Midbrain (tissue), 1 donor: ENCODE data around the gene SRP9.
"Not testable (repeated sequence)": the region's sequence is repeated elsewhere in the genome, so short reads cannot be mapped to it uniquely, and the experiment has no call there.

ENCODE experiments used
- DNase-seq: peaks from one replicate; lab custom pipeline; 2025; lab: John Stamatoyannopoulos, UW

SRP9 gene

GRCh38 chr1:225814381-225814780 is 36.8 kb downstream of the SRP9 start:
- DNase-seq = no peak

GRCh38 chr1:225815090-225815489 is 37.5 kb downstream of the SRP9 start:
- DNase-seq = not testable (repeated sequence)

- DNase-seq = no peak
Measured at GRCh38 chr1:225815526-225816178, 38.0 kb downstream of the SRP9 start.

- peak; percentile 66 for DNase-seq
Measured at GRCh38 chr1:225816643-225817538, 39.3 kb downstream of the SRP9 start.

DNA sequence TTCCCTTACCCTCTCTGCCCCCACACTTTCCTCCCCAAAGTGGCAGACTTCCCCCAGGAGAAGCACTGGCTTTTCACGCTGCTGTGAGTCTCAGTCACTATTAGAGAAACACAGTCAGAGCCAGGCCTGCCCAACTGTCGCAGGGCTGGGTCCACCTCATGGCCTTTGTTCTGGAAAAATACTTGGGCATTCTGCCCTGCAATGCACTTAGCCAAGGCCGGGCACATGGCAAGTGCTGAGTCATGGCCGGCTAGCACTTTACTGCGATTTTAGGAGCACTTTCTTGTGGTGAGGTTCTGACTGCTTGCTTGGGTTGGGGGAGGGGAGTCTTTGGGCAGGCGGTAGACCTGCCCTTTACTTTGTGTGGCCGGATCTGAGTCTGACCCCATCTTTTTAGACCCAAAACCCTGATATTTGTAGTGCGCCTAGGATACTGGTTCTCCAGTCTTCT is 40.0 kb downstream of the SRP9 start:
- DNase-seq = peak; percentile 89

- DNase-seq = no peak
Measured at GRCh38 chr1:225818229-225818628, 40.6 kb downstream of the SRP9 start.

DNA sequence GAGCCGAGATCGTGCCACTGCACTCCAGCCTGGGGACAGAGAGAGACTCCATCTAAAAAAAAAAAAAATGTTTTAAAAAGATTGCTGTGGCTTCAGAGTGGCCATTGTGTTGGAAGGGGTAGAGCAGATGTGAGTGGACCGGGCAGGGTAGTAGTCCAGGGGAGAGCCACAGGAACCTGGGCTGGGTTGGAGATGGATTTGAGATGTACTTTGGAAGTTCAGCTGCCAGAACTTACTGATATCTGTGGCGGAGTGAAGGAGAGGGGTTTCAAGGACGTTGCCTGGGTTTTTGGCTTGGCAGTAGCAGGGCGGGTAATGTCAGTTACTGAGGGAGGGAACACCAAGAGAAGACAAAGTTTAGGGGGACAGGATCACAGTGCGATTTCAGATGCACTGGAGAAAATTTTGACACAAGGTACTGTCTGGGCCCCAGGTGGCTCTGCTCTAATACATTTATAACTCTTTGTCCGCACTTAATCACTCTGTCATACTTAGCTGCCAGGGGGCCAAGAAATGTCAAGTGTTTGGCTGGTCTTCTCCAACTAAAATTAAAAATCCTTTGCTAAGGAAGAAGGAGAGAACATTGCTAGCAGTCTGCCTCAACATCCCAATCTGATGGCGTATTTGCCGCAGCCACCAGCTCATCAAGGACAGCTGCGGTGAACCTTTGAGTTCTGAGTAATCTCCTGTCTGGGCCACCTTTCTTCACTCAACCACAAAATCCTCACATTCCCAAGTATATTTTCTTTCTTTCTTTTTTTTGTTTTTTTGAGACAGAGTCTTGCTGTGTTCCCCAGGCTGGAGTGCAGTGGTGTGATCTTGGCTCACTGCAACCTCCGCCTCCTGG is 41.9 kb downstream of the SRP9 start:
- DNase-seq = no peak

DNA sequence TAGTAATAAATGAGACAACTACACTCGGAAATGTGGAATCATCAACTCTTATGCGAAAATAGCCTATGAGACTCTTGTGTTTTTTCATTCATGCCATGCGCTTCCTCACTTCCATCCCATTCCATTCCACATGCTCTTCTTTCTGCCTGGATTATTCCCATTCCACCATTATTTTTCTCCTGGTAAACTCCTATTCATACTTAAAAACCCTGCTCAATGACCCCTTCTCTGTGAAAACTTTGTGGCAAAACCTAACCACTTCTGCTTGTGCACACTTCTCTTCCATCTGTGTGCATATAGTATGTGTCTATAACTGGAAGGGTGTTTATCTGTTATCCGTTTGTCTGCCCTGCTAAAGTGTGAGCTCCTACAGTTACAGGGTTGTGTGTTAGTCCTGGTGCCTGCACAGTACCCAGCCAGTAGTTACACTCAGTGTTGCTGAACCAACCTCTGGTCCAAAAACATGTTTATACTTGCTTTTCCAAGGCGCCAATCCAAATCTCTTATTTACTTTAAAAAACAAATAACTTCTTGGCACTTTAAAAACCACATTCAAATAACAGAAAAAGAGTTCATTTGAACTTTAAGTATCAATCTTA is 43.0 kb downstream of the SRP9 start:
- no peak for DNase-seq

DNA sequence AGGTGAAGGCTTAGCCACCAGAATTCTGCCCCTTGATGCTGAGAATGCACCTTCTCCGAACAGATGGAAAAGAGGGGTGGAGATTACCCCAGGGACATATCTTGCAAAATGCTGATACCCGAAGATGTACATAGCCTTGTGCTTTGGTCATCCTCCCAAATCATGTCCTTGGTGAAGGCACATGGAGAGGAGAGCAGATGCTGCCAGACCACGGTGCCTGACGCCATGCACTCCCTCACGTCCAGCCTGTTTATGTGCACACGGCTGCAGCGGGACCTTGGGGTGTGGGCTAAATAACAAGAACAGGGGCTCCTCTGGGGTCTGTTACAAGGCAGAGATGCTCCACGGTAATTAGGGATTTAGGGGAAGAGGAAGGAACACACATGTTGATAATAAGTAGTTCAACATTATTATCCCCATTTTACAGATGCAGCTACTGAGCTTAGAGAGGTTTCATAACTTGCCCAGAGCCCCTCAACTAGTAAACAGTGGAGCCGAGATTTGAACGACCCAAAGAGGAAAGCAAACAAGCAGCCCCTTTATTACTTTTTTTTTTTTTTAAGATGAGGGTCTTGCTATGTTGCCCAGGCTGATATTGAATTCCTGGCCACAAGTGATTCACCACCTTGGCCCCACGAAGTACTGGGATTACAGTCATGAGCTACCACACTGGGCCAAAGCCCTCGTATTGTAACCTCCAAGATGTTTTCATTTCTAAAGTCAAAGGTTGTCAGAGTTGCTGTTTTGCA is 45.2 kb downstream of the SRP9 start:
- no peak for DNase-seq

DNA sequence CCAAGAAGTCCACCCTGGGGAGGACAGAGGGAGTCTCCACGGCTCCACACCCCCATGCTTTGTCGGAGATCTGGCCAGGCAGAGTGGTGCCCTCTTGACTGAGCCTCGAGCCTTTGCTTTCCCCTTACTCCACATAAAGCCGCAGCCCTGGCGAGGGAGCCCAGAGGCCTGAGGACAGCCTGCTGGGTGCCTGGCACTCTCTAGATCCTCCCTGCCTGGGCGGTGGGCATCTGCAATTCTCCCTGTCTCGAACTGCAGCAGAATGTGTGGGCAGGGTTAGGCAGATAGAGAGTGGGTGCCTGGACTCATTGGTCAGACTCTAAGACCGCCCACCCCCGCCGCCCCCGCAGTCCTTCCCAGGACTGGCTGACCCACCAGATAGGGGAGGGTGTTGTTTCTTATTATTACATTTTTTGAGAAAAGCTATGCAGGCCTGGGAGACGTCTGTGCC is 46.2 kb downstream of the SRP9 start:
- no peak for DNase-seq

DNA sequence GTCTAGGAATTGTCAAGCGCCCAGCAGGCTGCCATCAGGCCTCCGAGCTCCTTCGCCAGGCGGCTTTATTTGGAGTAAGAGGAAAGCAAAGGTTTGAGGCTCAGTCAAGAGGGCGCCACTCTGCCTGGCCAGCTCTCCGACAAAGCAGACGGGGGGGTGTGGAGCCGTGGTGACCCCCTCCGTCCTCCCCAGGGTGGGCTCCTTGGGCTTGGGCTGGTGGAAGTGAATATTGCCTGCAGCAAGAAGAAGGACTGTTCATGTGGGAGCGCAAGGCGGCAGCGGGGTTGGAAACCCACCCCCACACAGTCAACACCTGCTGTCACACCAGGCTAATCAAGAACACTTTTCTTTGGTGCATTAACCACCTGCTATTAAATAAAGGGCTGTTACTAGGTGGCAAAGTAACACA is 46.9 kb downstream of the SRP9 start:
- DNase-seq = no peak

GRCh38 chr1:225825078-225825477 is 47.5 kb downstream of the SRP9 start:
- no peak for DNase-seq

DNA sequence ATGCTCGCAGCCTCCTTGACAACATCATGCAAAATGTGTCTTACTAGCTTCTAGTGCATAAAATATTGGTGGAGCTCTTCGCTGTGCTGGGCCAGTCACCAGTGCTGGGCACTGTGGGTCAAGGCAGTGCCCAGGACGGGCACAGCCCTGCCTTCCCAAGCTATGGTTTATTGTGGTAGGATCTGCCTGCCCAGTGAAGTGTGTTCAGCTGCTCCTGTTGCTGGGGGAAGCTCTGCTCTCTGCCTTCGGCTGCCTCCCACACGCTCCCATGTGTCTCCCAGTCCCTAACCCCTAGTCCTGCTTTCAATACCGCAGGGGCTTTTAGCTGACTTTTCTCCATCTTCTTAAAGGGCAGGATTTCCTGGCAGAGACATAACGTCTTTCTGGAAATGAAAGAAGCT is 48.0 kb downstream of the SRP9 start:
- DNase-seq = no peak

GRCh38 chr1:225827076-225827475 is 49.5 kb downstream of the SRP9 start:
- DNase-seq = no peak

DNA sequence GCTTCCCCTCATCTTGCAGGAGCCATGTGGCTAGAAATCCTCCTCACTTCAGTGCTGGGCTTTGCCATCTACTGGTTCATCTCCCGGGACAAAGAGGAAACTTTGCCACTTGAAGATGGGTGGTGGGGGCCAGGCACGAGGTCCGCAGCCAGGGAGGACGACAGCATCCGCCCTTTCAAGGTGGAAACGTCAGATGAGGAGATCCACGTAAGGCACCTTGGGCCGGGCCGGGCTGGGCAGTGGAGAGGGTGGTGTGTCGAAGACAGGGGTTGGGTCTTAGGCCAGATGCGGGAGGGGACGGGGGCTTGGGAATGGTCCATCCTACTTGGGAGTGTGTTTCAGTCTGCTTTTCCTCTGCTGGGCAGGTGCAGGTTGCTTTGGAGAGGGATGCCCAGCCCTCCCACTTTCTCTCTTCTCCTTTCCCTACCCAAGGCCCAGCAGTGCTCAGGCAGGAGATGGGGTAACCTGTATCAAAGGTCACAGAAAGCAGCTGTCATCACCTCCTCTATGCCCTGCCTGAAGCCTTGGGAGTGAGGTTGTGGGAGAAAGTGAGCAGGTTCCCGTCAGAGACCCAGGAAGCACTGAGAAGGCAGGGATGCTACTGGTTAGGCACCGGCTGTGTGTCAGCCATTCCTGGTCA is 51.2 kb downstream of the SRP9 start:
- DNase-seq = no peak

- no peak for DNase-seq
Measured at GRCh38 chr1:225830841-225831240, 53.2 kb downstream of the SRP9 start.

GRCh38 chr1:225834417-225835329 is 57.0 kb downstream of the SRP9 start:
- DNase-seq = peak; percentile 55

- DNase-seq = peak; percentile 32
Measured at GRCh38 chr1:225835856-225836255, 58.2 kb downstream of the SRP9 start.

DNA sequence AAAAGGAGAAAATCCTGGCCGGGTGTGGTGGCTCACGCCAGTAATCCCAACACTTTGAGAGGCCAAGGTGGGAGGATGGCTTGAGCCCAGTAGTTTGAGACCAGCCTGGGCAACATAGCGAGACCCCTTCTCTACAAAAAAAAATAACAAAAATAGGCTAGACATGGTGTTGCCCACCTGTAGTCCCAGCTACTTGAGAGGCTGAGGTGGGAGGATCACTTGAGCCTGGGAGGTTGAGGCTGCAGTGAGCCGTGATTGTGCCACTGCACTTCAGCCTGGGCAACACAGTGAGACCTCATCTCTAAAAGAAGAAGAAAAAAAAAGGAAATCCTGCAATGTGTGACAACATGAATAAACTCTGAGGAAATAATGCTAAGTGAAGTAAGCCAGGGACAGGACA is 58.7 kb downstream of the SRP9 start:
- DNase-seq = not testable (repeated sequence)

- no peak for DNase-seq
Measured at GRCh38 chr1:225838793-225839192, 61.2 kb downstream of the SRP9 start.
